Measurements from ENCODE around the gene MYCN. TPM values are rescaled to one million over a fixed set of nuclear protein-coding genes. Genes with fewer than 3 reads are reported as not detected.

Gene MYCN
- total and polyA plus RNA-seq, 2 of the 4 experiments (the other 2 are of a cell fraction), result not detected

DNA sequence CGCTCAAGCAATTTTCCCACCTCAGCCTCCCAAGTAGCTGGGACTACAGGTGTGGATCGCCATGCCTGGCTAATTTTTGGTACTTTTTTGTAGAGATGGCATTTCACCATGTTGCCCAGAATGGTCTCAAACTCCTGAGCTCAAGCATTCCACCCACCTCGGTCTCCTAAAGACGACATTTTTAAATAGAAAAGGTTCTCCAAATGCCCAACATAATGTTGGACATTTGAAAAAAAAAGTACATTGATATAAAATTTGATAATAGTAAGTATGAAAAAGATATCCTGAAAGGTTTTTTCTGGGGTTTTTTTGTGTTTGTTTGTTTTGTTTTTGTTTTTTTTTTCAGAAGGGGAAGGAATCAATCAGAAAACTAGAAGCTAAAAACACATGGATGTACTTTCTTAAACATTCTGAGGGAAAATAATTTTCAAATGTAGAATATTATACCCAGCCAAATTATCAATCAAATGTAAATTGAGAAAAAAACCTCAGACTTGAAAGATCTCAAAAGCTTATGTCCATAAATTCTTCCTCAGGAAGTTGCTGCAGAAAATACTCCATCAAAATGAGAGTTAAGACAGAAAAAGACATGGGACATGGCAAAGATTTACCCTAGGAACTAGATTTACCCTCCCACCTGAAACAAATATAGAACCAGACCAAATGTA lies 42.8 kb upstream of the MYCN start:
- no peaks in the 10 kb centered on the region for H3K36me3 ChIP-seq (ENCODE audit: control insufficient read depth, insufficient read depth, low read length)
- no peak overlapping the region for H3K4me2 ChIP-seq (ENCODE audit: low read depth, low read length)
- H3K79me1 ChIP-seq (ENCODE audit: low read depth in 1 of 2, low read length in 2 of 2), result no peaks in the 10 kb centered on the region
- intact Hi-C loops (cut with micrococcal nuclease), result no loop called here
- no peak overlapping the region for H3K9ac ChIP-seq (ENCODE audit: low read depth, low read length)
- no peak overlapping the region for H2BK5ac ChIP-seq (ENCODE audit: low read depth, low read length, poor library complexity, severe bottlenecking)
- TF ChIP-seq MAFK (IDR thresholded peaks at IDR 0.05; ENCODE audit: low read depth, low read length) (no peak), MAZ (IDR thresholded peaks at IDR 0.05; ENCODE audit: borderline replicate concordance, low read depth, low read length) (no peak), CHD1 (IDR thresholded peaks at IDR 0.05; ENCODE audit: low read depth, low read length) (no peak), BHLHE40 (IDR thresholded peaks at IDR 0.05; ENCODE audit: low read depth, low read length) (no peak), CEBPB (IDR thresholded peaks at IDR 0.05; ENCODE audit: low read depth, low read length) (no peak)
- TF ChIP-seq, protein P1, sequence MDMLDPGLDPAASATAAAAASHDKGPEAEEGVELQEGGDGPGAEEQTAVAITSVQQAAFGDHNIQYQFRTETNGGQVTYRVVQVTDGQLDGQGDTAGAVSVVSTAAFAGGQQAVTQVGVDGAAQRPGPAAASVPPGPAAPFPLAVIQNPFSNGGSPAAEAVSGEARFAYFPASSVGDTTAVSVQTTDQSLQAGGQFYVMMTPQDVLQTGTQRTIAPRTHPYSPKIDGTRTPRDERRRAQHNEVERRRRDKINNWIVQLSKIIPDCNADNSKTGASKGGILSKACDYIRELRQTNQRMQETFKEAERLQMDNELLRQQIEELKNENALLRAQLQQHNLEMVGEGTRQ (IDR thresholded peaks at IDR 0.05; ENCODE audit: low read depth, low read length), result no peak
- TF ChIP-seq, protein P2, sequence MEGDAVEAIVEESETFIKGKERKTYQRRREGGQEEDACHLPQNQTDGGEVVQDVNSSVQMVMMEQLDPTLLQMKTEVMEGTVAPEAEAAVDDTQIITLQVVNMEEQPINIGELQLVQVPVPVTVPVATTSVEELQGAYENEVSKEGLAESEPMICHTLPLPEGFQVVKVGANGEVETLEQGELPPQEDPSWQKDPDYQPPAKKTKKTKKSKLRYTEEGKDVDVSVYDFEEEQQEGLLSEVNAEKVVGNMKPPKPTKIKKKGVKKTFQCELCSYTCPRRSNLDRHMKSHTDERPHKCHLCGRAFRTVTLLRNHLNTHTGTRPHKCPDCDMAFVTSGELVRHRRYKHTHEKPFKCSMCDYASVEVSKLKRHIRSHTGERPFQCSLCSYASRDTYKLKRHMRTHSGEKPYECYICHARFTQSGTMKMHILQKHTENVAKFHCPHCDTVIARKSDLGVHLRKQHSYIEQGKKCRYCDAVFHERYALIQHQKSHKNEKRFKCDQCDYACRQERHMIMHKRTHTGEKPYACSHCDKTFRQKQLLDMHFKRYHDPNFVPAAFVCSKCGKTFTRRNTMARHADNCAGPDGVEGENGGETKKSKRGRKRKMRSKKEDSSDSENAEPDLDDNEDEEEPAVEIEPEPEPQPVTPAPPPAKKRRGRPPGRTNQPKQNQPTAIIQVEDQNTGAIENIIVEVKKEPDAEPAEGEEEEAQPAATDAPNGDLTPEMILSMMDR (conservative IDR thresholded peaks at IDR 0.05; ENCODE audit: low read depth, low read length), result no peak
- no peak overlapping the region for H2AK5ac ChIP-seq (ENCODE audit: low read depth, low read length)
- no peaks in the 10 kb centered on the region for H3K27me3 ChIP-seq (ENCODE audit: control insufficient read depth, insufficient read depth, low read length)
- no peak overlapping the region for H3K14ac ChIP-seq (replicated peaks; ENCODE audit: low read depth, low read length)
- H4K5ac ChIP-seq (ENCODE audit: low read depth, low read length), result no peak overlapping the region
- no TSS peak for BruUV-seq (replicated peaks)
- no peak overlapping the region for H3K27ac ChIP-seq (ENCODE audit: insufficient read depth, low read length)
- CTCF ChIA-PET, result no interaction called here
- H3K4me1 ChIP-seq (ENCODE audit: control insufficient read depth, insufficient read depth, low read length), result no peaks in the 10 kb centered on the region
- no peaks in the 10 kb centered on the region for H3K9me1 ChIP-seq (ENCODE audit: insufficient read depth, low read length)
- H3K18ac ChIP-seq (ENCODE audit: low read depth, low read length), result no peak overlapping the region
- no peak overlapping the region for H4K91ac ChIP-seq (ENCODE audit: insufficient read depth, low read depth, low read length)
- H3K23ac ChIP-seq (ENCODE audit: low read depth, low read length), result no peak overlapping the region
- POLR2A ChIA-PET (ENCODE audit: unreplicated experiment), result no interaction called here
- in situ Hi-C loops (cut with MboI; ENCODE audit: low sequenced_read_pairs), result no loop called here
- H3K56ac ChIP-seq (ENCODE audit: extremely low read depth, insufficient read depth, low read length), result no peak overlapping the region
- ATAC-seq (ENCODE audit: low read depth), result no peak
- H3K4ac ChIP-seq (ENCODE audit: low read depth, low read length), result no peak overlapping the region
- dilution Hi-C loops (cut with HindIII; ENCODE audit: low sequenced_read_pairs, unreplicated experiment), result no loop called here
- H2BK20ac ChIP-seq (ENCODE audit: low read depth, low read length), result no peak overlapping the region
- no peak overlapping the region for H2AFZ ChIP-seq (replicated peaks; ENCODE audit: low read length, poor library complexity)
- H3K9me3 ChIP-seq (ENCODE audit: control insufficient read depth, insufficient read depth, low read length), result peaks cover 26% of the 10 kb centered on the region
- DNase-seq, result no peak
- H4K8ac ChIP-seq (ENCODE audit: low read depth in 2 of 2, low read length in 2 of 2), result no peak overlapping the region
- H4K20me1 ChIP-seq (ENCODE audit: insufficient read depth, low read length), result no peaks in the 10 kb centered on the region
- WGBS, 2 experiments (ENCODE audit: extremely low coverage in 2 of 2, insufficient read length in 1 of 2), result no CpG with 5 or more reads among the region's 4 CpGs
- H2AK9ac ChIP-seq (replicated peaks; ENCODE audit: low read depth, low read length, poor library complexity), result no peak overlapping the region
- H3K4me3 ChIP-seq (ENCODE audit: insufficient read depth, low read depth, low read length), result no peak overlapping the region
- no peak overlapping the region for H2BK120ac ChIP-seq (ENCODE audit: low read depth, low read length)
- no peak overlapping the region for H2BK15ac ChIP-seq (ENCODE audit: low read depth, low read length)
